Mesodermal cell (in vitro differentiated cells): ENCODE results near the gene SHANK1.
"Not testable (repeated sequence)": the region's sequence is repeated elsewhere in the genome, so short reads cannot be mapped to it uniquely, and the experiment has no call there.

Experiments used
- H3K27ac ChIP-seq: 2 replicates; pipeline ENCODE4 v1.7.0; 2013; ENCODE audit warnings: mild to moderate bottlenecking, low read depth, low read length, moderate library complexity; ENCODE audit not compliant: severe bottlenecking
- H3K36me3 ChIP-seq: 2 replicates; pipeline ENCODE4 v1.7.1; 2013; ENCODE audit warnings: mild to moderate bottlenecking, low read length, moderate library complexity; ENCODE audit not compliant: control insufficient read depth, insufficient read depth
- H3K4me1 ChIP-seq: one replicate; pipeline ENCODE4 v1.7.1; 2013; ENCODE audit warnings: mild to moderate bottlenecking, low read length; ENCODE audit not compliant: insufficient read depth, control insufficient read depth, poor library complexity, severe bottlenecking
- H3K4me3 ChIP-seq: 2 replicates; pipeline ENCODE4 v1.7.0; 2013; ENCODE audit warnings: low read length, control low read depth, mild to moderate bottlenecking; ENCODE audit not compliant: insufficient read depth, poor library complexity, severe bottlenecking; ENCODE audit errors: extremely low read depth
- H3K9me3 ChIP-seq: 2 replicates; pipeline ENCODE4 v1.7.1; 2013; ENCODE audit warnings: mild to moderate bottlenecking, low read length, moderate library complexity; ENCODE audit not compliant: control insufficient read depth
- WGBS, 2 experiments: methylation state at CpG; one replicate each; pipeline ENCODE4 v1.1.5; 2013; ENCODE audit warnings: missing lambda C conversion rate in 2 of 2; ENCODE audit not compliant: insufficient coverage in 2 of 2; 5-methylcytosine and 5-hydroxymethylcytosine counted together

Gene SHANK1

GRCh38 chr19:50612504-50613404 lies 106.8 kb downstream of the SHANK1 start:
- H3K9me3 ChIP-seq, H3K27ac ChIP-seq, H3K36me3 ChIP-seq, H3K4me1 ChIP-seq, H3K4me3 ChIP-seq: not testable (repeated sequence)
- WGBS, 2 experiments: 40% methylated on average over 1 of the region's 11 CpGs; no CpG with 5 or more reads in 1 of the 2 experiments
